Measurements from ENCODE around the gene ENG. TPM values are rescaled to one million over a fixed set of nuclear protein-coding genes. Genes with fewer than 3 reads are reported as not detected.

Gene ENG
- total RNA-seq, 4 donors from 2014 or later, result 12.0 to 51.1 (median 19.6) TPM

DNA sequence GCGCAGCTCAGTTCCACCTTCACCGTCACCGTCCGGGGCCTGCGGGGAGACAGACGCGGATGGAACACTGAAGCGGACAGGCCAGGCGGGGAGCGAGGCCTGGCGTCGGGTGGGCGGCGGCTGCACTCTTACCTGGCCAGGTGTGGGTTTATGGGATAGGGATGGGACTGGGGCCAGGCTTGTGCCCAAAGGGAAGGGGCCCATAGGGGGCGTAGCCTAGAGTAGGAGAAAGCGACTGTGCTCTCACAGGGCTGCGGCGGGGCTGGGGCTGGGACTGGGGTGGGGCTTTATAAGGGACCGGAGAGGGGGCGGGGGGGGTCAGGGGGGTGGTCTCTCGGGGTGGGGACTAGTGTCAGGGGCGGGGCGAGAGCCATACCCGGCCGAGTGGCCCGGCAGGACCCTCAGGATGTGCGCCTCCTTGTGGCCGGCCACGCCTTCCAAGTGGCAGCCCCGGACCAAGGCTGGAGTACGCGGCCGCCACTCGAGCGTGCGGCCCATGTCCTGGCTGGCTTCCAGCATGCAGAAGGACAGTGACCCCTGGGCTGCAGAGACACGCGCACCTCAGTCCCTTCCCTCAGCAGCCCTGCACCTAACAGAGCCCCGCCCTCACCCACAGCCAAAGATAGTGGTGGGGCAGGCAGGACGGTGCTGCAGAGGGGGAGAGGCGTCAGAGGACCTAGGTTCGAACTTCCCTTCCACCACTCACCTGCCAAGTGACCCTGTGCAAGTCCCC lies 29.0 kb downstream of the ENG start:
- intact Hi-C loops (cut with DNase I; ENCODE audit: low total_unique reads), result no loop called here
- no peak overlapping the region for H3K4me3 ChIP-seq (ENCODE audit: low read depth, poor library complexity, severe bottlenecking)
- no peak for TF ChIP-seq POLR2A (IDR thresholded peaks at IDR 0.05)
- TF ChIP-seq, protein P1, sequence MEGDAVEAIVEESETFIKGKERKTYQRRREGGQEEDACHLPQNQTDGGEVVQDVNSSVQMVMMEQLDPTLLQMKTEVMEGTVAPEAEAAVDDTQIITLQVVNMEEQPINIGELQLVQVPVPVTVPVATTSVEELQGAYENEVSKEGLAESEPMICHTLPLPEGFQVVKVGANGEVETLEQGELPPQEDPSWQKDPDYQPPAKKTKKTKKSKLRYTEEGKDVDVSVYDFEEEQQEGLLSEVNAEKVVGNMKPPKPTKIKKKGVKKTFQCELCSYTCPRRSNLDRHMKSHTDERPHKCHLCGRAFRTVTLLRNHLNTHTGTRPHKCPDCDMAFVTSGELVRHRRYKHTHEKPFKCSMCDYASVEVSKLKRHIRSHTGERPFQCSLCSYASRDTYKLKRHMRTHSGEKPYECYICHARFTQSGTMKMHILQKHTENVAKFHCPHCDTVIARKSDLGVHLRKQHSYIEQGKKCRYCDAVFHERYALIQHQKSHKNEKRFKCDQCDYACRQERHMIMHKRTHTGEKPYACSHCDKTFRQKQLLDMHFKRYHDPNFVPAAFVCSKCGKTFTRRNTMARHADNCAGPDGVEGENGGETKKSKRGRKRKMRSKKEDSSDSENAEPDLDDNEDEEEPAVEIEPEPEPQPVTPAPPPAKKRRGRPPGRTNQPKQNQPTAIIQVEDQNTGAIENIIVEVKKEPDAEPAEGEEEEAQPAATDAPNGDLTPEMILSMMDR (IDR thresholded peaks at IDR 0.05), result no peak
- no peak for DNase-seq (ENCODE audit: low spot score in 2 of 2)
- 56 to 63% methylated on average over 24 to 42 of the region's 42 CpGs for WGBS, 2 donors

DNA sequence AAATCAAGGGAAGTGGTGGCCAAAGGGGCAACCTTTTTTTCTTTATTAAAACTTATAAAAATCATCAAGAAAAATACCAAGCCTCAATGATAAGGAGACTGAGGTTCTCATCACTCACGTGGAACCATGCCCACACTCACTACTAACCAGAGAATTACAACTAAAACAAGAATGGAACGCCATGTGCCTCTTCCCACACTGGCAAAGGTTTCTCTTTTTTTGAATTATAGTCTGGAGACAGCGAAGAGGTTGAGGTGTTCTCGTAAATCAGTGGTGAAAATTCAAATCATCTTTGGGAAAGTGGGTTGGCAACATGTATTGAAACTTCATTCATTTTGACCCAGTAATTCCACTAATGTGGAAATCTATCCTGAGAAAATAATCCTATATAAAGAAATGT lies 32.4 kb downstream of the ENG start:
- no peak overlapping the region for H3K4me3 ChIP-seq (ENCODE audit: low read depth, poor library complexity, severe bottlenecking)
- 60 to 69% methylated on average over 4 of the region's 4 CpGs for WGBS, 2 donors
- TF ChIP-seq POLR2A (IDR thresholded peaks at IDR 0.05), result no peak
- TF ChIP-seq, protein P1 (IDR thresholded peaks at IDR 0.05), result no peak
- DNase-seq (ENCODE audit: low spot score in 2 of 2), result no peak
- intact Hi-C loops (cut with DNase I; ENCODE audit: low total_unique reads), result no loop called here

DNA sequence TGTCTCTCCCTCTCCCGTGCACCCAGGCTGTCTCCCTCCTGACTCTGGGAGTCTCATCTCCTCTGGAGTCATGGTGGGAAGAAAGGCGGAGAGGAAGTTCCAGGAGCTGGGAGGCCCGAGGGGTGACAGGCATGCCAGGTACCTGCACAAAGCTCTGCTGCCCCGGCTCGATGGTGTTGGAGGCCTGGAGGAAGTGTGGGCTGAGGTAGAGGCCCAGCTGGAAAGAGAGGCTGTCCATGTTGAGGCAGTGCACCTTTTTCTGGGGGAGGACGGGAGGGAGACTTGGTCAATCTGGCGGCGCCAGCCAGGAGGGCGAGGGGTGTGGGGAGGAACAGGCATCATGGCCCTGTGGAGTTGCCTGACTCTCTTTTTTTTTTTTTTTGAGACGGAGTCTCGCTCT lies 35.9 kb downstream of the ENG start:
- intact Hi-C loops (cut with DNase I; ENCODE audit: low total_unique reads), result no loop called here
- TF ChIP-seq, protein P1 (IDR thresholded peaks at IDR 0.05), result no peak
- no peak for TF ChIP-seq POLR2A (IDR thresholded peaks at IDR 0.05)
- DNase-seq (ENCODE audit: low spot score in 2 of 2), result no peak
- no peak overlapping the region for H3K4me3 ChIP-seq (ENCODE audit: low read depth, poor library complexity, severe bottlenecking)
- WGBS, 2 donors, result 89 to 94% methylated on average over 11 of the region's 11 CpGs

DNA sequence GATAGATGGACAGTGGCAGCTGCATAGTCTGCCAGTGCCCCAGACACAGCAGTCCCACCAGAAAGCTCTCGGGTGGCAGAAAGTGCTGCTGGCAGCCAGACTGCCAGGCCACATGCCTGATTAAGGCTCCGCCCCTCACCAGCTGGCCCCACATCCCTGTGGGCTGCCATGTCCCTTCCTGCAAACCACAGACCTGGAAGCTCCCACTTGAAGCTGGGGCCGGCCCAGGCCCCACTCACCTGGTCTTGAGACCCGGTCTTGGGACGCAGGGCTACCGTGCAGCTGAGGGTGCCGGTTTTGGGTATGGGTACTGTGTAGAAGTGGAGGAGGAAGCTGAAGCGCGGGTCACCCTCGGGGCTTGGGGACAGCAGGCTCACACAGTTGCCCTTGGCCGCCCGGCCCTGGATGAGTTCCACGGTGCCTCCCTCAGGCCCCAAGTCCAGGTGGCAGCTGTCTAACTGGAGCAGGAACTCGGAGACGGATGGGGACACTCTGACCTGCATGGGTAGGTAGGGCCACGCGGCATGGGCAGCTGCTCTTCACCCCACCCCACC lies 36.5 kb downstream of the ENG start:
- intact Hi-C loops (cut with DNase I; ENCODE audit: low total_unique reads), result no loop called here
- H3K4me3 ChIP-seq (ENCODE audit: low read depth, poor library complexity, severe bottlenecking), result no peak overlapping the region
- 76 to 81% methylated on average over 16 to 17 of the region's 17 CpGs for WGBS, 2 donors
- no peak for DNase-seq (ENCODE audit: low spot score in 2 of 2)
- TF ChIP-seq, protein P1 (IDR thresholded peaks at IDR 0.05), result no peak
- no peak for TF ChIP-seq POLR2A (IDR thresholded peaks at IDR 0.05)

DNA sequence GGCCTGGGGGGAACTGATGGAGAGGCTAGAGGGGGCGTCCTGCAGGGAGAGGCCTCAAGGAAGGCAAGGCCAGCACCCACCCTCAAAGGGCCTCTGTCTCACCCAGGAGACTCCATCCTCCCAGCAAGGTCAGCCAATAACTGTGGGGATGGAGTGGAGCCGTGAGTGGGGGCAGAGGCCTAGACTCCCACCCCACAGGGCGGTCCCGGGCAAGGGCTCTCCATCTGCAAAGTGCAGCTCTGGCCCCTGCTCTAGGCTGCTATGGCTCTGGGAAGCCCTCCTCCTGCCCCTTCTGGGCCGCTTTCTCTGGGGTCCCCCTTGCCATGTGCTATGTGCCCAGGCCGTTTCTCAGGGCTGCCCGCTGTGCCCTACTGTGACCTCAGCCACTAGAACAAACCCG lies 37.7 kb downstream of the ENG start:
- DNase-seq (ENCODE audit: low spot score in 2 of 2), result no peak
- TF ChIP-seq POLR2A (IDR thresholded peaks at IDR 0.05), result no peak
- TF ChIP-seq, protein P1 (IDR thresholded peaks at IDR 0.05), result no peak
- intact Hi-C loops (cut with DNase I; ENCODE audit: low total_unique reads), result no loop called here
- no peak overlapping the region for H3K4me3 ChIP-seq (ENCODE audit: low read depth, poor library complexity, severe bottlenecking)
- 79 to 89% methylated on average over 7 to 8 of the region's 8 CpGs for WGBS, 2 donors

Measured in lower leg skin (tissue), 4 donors.